Measurements from ENCODE around the gene SEC22C. TPM values are rescaled to one million over a fixed set of nuclear protein-coding genes. Genes with fewer than 3 reads are reported as not detected.
"Not testable (repeated sequence)": the region's sequence is repeated elsewhere in the genome, so short reads cannot be mapped to it uniquely, and the experiment has no call there.

The SEC22C gene
- total and polyA plus RNA-seq, 11 donors, result 17.4 to 40.5 (median 28.9) TPM

DNA sequence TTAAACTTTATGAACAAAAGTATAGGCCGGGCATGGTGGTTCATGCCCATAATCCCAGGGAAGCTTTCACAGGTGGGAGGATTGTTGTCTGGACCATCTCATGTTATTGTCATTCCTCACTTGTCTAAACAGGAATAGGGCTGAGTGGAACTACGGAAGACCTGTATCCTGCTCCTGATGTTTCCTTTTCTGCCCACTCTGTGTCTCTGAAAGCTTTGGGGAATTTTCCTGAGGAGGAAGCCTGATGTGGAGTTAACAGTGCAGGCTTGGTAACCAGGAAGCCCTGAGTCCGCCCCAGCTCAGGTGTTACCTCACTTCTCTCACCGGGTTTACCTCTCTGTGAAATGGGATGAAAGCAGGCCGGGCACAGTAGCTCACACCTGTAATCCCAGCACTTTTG is 6.9 kb upstream of the SEC22C start:
- 70 to 78% (median 75%) methylated on average over 5 of the region's 5 CpGs for WGBS, 4 donors
- Histone ChIP-seq H3K4me3 (no peak overlapping the region), H3K9me3 (no peaks in the 10 kb centered on the region), H3K4me1 (peaks cover 0 to 24% (median 9%) of the 10 kb centered on the region in 12 donors), H3K27me3 (no peaks in the 10 kb centered on the region), H3K27ac (no peak overlapping the region), H3K36me3 (peaks cover 0 to 13% (median under 1%) of the 10 kb centered on the region in 9 donors)
- intact Hi-C loops (cut with DNase I), result loop anchor here in 2 of 10 donors (5.0 to 10.0 kb wide), 2 partner anchors 66 to 159 kb away; partner anchors contain the start of gene ZBTB47 (in 1 of the 2)
- no peak for ATAC-seq
- TF ChIP-seq, protein P1, sequence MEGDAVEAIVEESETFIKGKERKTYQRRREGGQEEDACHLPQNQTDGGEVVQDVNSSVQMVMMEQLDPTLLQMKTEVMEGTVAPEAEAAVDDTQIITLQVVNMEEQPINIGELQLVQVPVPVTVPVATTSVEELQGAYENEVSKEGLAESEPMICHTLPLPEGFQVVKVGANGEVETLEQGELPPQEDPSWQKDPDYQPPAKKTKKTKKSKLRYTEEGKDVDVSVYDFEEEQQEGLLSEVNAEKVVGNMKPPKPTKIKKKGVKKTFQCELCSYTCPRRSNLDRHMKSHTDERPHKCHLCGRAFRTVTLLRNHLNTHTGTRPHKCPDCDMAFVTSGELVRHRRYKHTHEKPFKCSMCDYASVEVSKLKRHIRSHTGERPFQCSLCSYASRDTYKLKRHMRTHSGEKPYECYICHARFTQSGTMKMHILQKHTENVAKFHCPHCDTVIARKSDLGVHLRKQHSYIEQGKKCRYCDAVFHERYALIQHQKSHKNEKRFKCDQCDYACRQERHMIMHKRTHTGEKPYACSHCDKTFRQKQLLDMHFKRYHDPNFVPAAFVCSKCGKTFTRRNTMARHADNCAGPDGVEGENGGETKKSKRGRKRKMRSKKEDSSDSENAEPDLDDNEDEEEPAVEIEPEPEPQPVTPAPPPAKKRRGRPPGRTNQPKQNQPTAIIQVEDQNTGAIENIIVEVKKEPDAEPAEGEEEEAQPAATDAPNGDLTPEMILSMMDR (IDR thresholded peaks at IDR 0.05), result no peak
- no peak for TF ChIP-seq POLR2A (IDR thresholded peaks at IDR 0.05)
- no peak for DNase-seq

- Histone ChIP-seq H3K4me1 (peaks cover 0 to 25% (median 14%) of the 10 kb centered on the region in 12 donors), H3K36me3 (peaks cover 0 to 13% (median 0%) of the 10 kb centered on the region in 9 donors), H3K4me3 (peak overlapping the region; percentile 79 to 96 (median 88)), H3K27me3 (no peaks in the 10 kb centered on the region), H3K9me3 (no peaks in the 10 kb centered on the region), H3K27ac (peak overlapping the region in 11 of 12 donors; percentile 81 to 95 (median 90))
- ATAC-seq, result no peak
- intact Hi-C loops (cut with DNase I), result loop anchor here in 7 of 10 donors (5.0 to 10.0 kb wide), 4 partner anchors 70 to 170 kb away; partner anchors contain the start of gene ZBTB47 (in 2 of the 7)
- no peak for DNase-seq
- 2 to 7% (median 2%) methylated on average over 3 of the region's 3 CpGs for WGBS, 4 donors
- TF ChIP-seq POLR2A (IDR thresholded peaks at IDR 0.05), result no peak
- TF ChIP-seq, protein P1 (IDR thresholded peaks at IDR 0.05), result peak in 1 of 12 donors; percentile 2
These were observed 805 bp upstream of the SEC22C start for GRCh38 chr3:42582474-42583070.

- ATAC-seq (no peak), DNase-seq (no peak)
- intact Hi-C loops (cut with DNase I), result loop anchor here in 7 of 10 donors (5.0 to 10.0 kb wide), 4 partner anchors 71 to 171 kb away; partner anchors contain the start of gene ZBTB47 (in 2 of the 7)
- H3K4me3 ChIP-seq, result peak overlapping the region; percentile 79 to 96 (median 88)
- peaks cover 0 to 25% (median 14%) of the 10 kb centered on the region in 12 donors for H3K4me1 ChIP-seq
- peak overlapping the region; percentile 80 to 95 (median 89) for H3K27ac ChIP-seq
- H3K9me3 ChIP-seq, result no peaks in the 10 kb centered on the region
- WGBS, 4 donors, result 0 to 2% (median 1%) methylated on average over 10 to 11 of the region's 11 CpGs
- TF ChIP-seq POLR2A (IDR thresholded peaks at IDR 0.05), result no peak
- TF ChIP-seq, protein P1 (IDR thresholded peaks at IDR 0.05), result no peak
- H3K36me3 ChIP-seq, result peaks cover 0 to 13% (median 0%) of the 10 kb centered on the region in 9 donors
- no peaks in the 10 kb centered on the region for H3K27me3 ChIP-seq
These were observed 413 bp downstream of the SEC22C start for GRCh38 chr3:42581400-42581708.

- DNase-seq, H3K27ac ChIP-seq, H3K27me3 ChIP-seq, H3K4me3 ChIP-seq, ATAC-seq: not testable (repeated sequence)
- WGBS, 4 donors, result 97 to 99% (median 98%) methylated on average over 4 of the region's 4 CpGs
- H3K9me3 ChIP-seq, result peaks cover 0 to 16% (median 10%) of the 10 kb centered on the region in 12 donors
- intact Hi-C loops (cut with DNase I), result loop anchor here in 3 of 10 donors (10.0 kb wide), 3 partner anchors 165 to 305 kb away; no protein-coding TSS in a partner anchor
- H3K36me3 ChIP-seq, result peaks cover 0 to 23% (median 5%) of the 10 kb centered on the region in 9 donors
- H3K4me1 ChIP-seq, result peaks cover 0 to 25% (median 14%) of the 10 kb centered on the region in 12 donors
These were observed 2.4 kb downstream of the SEC22C start for GRCh38 chr3:42579346-42579745.

Data from heart left ventricle (tissue), 16 donors.